GM19043 (cell line): ENCODE measurements around the gene MAP3K14.

Source experiments
- ATAC-seq: cut with Tn5 transposase; IDR thresholded peaks from one replicate; pipeline ENCODE4 v1.9.1; 2021; ENCODE audit warnings: low read depth; ENCODE audit not compliant: unreplicated experiment

The MAP3K14 gene

DNA sequence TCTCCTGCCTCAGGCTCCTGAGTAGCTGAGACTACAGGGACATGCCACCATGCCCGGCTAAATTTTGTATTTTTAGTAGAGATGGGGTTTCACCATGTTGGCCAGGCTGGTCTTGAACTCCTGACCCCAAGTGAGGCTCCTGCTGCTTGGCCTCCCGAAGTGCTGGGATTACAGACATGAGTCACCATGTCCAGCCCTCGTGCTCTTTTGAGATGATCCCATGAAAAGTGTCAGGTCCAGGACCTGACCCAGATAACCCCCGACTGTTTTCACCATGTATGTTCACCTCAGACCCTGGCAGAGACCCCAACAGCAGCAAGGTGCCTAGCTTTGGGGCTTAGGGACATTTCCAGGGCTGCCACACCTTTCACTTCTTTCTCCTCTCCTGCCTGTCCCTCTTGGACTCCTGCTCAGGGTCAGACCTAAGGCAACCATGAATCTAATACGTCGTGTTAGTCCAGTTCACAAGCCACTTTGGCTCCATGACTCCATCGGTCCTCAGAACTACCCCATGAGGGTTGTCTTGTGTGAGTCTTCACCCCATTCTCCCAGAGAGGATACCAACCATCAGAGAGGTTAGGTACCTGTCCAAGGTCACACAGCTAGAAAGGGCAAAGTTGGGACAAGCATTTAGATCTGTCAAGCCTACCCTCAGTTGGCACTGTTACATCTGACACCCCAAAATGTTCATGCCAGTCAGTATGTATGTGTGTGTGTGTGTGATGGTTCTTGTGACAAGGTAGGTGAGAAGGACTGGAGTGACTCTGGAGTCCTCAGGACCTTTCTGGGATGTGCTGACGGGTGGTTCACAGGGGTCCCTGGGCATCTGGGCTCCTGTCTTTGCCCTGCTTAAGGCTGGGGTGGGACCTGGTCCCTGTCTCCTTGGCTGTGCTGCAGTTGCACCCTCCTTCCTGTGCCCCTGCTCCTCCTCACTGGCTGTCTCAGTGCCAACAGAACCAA lies 23.1 kb upstream of the MAP3K14 start:
- ATAC-seq = no peak

DNA sequence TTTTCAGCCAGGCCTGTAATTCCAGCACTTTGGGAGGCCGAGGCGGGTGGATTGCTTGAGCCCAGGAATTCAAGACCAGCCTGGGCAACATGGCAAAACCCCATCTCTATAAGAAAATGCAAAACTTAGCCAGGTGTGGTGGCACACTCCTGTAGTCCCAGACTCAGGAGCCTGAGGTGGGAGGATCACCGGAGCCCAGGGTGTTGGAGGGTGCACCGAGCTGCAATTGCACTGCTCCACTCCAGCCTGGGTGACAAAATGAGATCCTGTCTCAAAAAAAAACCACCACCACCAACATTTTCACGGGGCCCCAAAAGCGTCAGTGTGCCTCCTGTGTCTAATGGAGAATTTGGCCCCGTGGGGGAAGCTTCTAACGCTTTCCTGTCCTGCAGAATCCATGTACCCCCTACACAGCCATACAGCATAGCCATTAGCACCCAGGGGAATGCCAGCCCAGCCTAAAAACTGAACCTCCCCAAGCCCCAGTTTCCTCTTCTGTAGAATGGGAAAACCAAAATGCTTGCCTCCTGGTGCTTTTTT lies 22.2 kb upstream of the MAP3K14 start:
- no peak for ATAC-seq

DNA sequence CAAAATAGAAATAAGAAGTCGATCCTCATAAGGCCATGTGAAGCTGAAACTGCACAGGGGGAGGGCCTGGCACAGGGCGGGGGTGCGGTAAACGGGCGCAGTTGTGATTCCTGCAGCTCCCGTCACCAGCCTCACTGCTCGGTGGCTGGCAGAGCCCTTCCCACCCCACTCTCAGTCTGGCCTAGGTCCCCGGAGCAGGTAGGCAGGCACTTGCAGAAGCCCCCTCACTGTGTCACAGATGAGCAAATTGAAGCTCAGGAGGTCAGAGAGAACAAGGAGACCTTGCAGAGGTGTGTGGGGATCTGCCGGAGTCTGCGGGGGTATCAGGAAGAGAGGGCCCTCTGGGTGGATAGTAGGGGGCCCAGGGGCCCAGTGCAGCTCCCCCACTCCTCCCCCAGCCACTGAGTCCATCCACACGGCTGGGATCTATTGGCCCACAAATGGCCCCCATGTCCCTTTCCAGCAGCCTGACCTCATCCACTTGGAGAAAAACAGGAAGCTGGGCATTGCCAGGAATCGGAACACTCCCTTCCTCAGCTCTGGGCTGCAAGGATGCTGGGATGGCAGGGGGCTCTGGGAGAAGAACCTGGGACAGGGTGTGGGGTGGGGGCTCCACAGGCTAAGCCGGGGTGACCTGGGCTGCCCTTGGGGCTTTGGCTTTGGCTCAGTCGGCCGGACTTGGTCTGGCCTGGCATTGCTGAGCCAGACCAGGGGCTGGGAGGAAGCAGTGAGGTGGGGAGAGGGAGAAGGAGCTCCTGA lies 21.4 kb upstream of the MAP3K14 start:
- no peak for ATAC-seq

DNA sequence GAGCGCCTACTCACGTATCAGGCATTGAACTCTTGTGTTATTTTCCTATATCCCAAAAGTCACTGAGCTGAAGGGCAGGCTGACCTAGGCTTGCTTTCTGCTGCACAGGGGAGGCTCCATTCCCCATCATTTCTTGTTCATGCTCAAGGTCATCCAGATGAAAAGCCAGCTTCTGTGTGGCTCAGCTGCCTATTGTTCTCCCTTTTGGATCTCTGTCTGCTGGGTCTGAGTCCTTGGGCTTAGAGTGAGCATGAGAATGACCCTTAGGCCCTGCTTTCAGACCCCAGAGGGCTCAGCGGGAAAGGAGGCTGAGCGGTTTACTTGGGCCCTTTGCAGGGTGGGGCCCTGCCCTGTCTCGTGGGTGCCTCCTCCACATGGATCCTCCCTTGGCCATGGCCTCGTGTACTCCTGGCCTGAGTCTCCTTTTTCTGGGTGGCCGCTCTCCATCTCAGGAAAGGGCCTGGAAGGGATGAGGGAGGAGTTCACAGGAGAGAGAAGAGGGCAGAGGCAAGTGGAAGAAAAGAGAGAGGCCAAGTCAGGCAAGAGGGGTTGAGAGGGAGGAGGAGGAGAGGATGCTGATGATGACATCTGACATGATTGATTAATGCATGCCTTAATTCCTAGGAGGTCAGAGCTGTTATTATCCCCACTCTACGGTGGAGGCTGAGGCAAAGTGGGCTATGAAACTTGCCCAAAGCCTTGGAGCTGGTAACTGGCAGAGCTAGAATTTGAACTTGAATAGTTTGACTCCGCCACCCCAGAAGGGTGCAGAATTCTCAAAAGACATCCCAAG lies 19.8 kb upstream of the MAP3K14 start:
- ATAC-seq = no peak

DNA sequence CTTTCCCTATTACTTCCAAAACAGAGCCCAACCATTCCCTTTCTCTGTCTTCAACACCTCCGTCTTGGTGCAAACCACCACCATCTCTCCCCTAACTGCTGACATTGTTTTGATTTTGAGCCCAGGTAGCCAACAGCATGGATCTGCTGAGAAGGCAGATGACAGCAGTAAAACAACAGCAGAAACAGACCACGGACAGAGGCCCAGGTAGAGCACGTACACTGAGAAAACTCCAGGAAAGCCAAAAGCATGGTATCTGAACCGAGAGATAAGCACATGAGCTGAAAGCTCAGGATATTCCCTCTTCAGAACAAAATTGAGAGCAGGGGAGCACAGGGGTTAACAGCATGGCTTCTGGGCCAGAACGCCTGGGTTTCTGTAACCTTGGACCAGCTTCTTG lies 18.9 kb upstream of the MAP3K14 start:
- ATAC-seq = no peak

DNA sequence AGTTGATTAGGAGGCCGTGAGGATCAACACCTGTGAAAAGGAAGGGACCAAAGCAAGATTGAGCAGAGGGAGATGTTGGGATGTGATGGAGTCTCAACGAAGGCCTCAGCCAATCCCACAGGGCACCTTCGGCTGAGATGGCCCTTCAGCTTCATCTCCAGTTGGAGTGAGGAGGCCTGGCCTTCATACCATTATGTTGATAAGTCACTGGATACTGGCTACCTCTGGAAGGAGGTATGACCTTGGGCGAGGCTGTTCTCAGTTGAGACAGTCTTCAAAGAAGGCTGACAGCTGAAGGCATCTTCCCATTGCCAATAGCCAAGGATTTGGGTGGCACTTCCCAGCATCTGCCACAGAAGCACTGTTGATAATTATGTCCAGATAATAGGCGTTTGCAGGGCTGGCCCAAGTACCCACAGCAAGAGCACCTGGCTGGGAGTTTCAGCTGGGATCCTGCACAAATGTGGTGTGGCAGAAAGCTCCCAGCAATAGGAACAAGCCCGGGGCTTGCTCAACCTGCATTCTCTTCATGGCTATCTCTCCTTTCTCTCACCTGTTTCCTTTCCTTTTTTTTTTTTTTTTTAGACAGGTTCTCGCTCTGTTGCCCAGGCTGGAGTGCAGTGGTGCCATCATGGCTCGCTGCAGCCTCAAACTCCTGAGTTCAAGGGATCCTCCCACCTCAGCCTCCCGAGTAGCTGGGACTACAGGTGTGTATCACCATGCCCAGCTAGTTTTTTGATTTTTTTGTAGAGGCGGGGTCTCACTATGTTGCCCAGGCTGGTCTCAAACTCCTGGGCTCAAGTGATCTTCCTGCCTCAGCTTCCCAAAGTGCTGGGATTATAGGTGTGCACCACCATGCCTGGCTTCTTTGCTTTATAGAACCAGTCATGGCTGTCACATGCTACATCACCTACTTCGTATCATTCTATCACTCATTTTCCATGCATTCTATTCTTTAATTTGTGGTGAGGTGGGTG lies 18.2 kb upstream of the MAP3K14 start:
- ATAC-seq = no peak

DNA sequence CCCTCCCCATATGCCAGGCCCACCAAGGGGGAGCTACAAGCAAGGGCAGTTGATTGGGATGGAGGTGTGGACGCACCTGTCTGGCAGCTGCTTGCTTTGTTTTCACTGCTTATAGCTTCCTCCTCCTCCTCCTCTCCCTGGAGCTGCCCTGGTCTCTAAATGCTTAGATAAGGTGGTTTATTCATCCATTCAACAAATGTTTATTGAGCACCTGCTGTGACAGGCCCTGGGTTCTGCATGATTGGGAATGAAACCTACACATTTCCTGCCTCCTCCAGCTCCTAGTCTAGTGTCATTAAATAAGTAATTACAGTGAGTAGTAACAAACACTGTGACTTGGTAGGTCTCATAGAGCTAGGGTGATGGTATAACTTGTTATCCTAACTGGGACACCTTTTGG lies 17.4 kb upstream of the MAP3K14 start:
- ATAC-seq = no peak

DNA sequence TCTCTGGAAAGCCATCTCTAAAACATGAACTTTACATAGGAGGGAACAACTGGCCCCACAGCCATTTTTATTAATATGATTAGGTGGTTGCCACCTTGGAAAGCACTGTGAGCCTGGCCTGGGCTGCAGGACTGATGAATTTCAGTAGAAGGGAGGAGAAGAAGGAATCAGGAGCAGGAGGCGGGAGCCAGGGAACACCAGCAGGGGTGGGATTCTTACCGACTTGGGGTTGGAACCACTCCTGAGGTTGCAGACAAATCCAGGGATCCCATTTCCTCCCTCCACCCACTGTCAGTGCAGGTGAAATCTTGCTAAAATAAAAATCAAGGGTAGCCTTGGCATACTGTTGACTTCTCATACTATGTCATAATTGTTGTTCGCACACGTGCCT lies 16.9 kb upstream of the MAP3K14 start:
- no peak for ATAC-seq

DNA sequence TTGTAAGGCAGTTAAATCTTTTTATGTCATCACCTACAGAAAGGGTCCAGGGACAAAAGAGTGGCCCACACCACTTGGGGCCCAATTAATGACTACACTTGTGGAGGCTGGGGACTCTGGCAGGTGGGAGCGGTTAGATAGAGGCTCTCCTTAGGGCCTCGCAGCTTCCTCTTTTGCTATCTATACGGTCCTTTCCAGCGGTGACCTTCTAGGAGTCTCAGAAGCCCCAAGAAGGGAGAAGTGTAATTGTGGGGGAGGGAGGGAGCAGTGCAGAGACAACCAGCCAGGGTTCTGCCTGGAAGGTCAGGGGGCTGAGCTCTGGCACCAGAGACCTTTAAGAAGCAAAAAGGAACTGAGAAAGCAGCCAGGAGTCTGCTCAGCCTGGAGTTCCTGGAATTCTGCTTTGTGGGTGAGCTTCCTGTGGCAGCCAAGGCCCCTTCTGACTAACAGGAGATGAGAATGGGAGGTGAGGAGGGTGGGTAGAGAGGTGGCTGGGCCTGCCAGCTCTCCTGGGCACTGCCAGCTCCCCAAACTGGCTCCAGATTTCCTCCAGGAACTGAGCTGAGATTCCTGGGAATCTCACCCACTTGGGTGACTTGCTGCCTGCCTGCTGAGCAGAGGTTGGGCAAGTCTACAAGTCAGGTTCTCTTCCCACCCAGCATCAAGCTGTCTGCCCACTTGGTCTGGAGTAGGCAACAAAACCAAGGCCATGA lies 16.3 kb upstream of the MAP3K14 start:
- no peak for ATAC-seq

DNA sequence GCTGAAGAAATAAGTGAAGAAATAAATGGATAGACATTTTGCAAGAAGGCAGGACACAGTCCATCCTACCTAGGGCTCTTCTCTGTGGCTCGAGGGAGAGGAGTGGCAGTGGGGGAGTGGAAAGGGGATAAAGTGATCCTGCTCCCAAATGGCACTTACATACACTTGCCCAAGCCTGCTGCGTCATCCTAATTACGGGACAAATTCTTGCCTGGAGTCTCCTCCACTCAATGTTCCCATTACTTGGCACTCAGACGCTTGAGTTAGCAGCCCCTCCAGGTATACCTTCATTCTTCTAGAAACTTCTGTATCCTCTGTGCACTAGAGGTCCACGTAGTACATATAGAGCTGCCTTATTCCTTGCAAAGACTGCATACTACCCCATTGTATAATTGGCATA lies 15.7 kb upstream of the MAP3K14 start:
- ATAC-seq = no peak

DNA sequence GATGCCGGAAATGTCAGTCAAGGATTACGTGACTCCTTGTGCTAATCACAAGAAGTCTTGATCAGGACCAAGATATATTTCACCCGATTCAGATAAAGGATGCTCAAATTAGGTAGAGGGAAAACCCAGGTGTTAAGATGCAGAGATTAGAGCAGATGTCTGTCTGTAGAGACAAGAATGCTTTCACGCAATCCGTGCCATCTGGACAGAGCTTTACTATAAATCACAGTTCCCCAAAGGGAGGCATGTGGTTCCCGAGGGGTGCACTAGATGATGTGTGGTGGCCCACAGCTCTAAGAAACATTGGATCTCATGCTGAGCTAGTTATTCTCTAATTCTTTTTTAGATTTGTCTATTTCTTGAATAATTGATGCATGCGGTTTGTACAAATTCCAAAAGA lies 9.8 kb upstream of the MAP3K14 start:
- no peak for ATAC-seq

DNA sequence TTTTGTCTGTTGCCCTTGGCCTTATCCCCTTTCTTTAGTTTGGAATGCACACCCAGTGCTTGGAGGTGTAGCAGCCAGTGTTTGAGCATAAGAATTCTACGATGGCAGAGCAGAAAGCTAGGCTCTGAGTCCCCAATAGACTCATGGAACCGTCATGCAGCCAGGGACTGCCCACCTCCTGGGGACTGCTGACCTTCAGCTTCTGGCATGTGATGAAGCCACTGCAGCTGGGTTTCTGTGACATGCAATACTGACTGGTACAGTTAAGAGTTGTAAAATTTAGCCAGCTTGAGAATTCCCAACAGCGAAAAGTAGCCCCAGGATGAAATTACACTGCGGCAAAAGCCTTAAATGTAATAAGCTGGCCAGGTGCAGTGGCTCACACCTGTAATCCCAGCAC lies 9.0 kb upstream of the MAP3K14 start:
- ATAC-seq = no peak

DNA sequence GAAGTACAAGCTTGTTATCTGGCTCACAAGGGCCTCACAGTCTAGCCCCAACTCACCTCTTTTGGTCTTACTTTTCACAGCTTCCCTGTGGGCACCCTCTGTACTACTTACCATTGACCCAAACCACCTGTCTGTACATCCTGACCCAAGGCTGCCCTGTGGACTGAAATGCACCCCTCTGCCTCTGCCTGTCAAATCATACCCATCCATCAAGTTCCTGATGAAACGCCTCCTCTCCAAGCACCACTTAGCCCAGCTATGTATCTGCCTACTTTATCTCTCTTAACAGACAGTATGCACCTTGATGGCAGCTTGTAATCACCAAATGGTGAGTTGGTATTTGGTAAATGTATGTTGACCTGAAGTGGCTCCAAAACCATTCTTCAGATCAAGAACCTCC lies 7.5 kb upstream of the MAP3K14 start:
- no peak for ATAC-seq

DNA sequence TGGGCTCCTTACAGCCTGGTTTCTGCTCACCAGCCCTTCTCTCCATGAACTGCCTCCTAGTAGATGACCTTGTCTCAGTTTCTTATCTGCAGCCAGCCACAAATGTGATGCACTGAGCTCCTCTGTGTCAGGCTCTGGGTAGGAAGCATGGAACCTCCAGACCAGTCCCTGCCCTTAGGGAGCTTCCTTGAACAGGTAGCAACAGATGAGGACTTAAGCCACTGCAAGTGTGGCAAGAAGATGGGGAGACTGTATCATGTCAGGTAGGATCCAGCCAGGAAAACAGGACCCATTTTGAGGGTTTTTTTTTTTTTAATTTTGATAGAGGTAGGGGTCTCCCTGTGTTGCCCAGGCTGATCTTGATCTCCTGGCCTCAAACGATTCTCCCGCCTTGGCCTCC lies 5.3 kb upstream of the MAP3K14 start:
- ATAC-seq = no peak

DNA sequence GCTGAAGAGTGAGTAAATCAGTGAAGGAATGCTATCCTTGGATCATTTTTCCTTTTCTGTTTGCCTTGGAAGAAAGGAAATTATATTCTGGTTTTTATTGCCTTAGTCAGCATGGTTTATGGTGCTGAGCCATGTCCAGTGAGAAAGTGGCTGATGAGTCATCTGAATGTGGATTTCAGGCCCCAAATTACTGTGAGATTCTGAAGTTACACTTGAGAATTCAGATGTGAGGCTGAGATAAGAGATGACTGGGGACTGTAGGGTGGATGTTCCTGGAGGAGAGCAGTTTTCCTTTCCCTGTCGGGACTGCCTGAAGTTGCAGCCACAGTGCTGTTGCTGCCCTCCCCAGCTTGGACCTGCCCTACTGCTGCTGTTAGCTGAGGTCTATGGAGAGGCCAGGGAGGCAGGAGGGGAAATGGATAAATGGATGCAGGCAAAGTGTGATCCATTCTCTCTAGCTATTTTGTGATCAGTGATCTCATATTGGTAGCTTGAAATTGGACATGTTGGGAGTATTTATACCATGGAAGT lies 4.2 kb upstream of the MAP3K14 start:
- ATAC-seq = no peak

DNA sequence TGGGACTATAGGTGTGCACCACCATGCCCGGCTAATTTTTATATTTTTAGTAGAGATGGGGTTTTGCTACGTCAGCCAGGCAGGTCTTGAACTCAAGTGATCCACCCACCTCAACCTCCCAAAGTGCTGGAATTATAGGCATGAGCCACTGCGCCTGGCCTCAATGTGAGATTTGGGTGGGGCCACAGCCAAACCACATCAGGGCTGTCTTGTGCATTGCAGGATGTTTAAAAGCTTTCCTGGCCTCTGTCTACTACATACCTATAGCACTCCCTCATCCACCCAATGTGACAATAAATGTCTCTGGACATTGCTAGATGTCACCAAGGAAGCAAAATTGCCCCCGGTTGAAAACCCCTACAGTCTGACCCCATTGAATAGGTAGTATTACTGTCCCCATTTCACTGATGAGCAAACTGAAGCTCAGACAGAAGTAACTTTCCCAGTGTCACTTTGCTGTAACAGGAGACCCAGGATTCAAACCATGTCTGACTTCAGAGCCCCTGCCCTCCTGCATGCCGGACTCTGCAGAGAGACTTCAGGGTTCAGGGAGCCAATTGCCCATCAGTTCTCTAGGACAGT lies 3.6 kb upstream of the MAP3K14 start:
- no peak for ATAC-seq

DNA sequence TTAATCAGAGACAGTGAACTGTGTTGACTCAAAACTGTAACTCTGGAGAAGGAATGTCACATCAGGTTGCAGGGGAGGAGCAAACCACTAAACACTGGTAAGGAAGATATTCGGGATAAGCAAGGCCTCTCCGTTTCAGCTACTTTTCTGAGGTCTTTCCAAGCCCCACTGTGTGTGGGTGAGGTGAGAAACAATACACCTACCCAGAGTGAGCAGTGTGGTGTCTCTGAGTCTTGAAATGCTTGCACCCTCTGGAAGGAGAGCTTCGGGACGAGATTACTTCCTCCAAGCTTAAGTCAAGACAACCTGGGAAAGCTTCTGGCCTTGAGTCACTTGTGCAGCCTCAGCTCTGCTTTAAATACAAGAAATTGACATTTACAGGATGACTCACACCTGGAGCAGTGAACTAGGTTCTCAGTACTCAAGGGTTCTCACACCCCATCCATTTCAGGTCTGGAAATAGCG lies 2.5 kb upstream of the MAP3K14 start:
- ATAC-seq = no peak

DNA sequence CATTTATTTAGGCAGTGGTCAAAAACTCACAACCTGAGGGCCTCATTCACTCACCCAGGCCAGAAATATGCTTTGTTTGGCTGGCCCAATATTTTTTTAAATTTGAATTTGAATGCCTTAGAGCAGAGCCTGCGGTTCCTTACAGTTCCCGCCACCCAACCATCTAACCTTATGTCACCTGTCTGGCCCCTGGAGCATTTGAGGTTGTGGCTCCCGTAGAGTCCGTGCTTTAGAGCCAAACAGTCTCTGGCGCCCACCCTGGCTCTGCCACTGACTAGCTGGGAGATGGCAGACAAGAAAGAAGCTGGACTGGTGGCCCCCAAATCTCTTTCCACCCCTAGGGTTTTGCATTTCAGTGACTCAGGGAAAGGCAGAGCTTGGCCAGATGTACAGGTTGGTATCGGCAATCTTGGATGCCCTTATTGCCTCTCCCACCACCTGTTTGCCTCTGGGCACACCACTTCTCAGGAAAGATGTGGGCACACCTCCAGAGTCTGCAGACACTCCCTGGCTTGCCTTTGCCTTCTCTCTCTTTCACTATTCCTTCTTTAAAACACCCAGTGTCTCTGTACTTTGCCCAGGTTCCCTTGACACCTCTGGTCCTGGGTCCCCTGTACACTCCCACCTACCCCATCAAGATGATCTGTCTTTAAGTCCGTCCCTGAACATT lies 1.9 kb upstream of the MAP3K14 start:
- ATAC-seq = no peak
